GM12878 (cell line): ENCODE data around the gene FKBP14. TPM values are rescaled to one million over a fixed set of nuclear protein-coding genes. Genes with fewer than 3 reads are reported as not detected.

Experiments used
- ATAC-seq: fragments of 200-7000 bp; cut with Tn5 transposase; 3 replicates; pipeline ENCODE4 v1.9.1; 2020; ENCODE audit warnings: mild to moderate bottlenecking, moderate library complexity
- BruUV-seq: library from RNA; stranded (reverse); fragments of 400-500 nt; replicated peaks from 2 replicates; lab custom pipeline; 2021; lab: Mats Ljungman, UMichigan
- CTCF ChIA-PET: fragments of 300-600 bp; sonication (Branson Sonifier 250); formaldehyde crosslinking; extraction: SDS; loops from one replicate; lab custom pipeline; 2021; ENCODE audit warnings: inconsistent platforms; lab: Yijun Ruan, JAX
- POLR2A ChIA-PET: fragments of 350-600 bp; formaldehyde crosslinking; extraction: SDS; loops from one replicate; lab custom pipeline; 2021; ENCODE audit warnings: inconsistent platforms; lab: Charles Lee
- RAD21 ChIA-PET: fragments of 300-600 bp; sonication (Branson Sonifier 250); formaldehyde crosslinking; loops from one replicate; lab custom pipeline; 2023; ENCODE audit warnings: antibody characterized with exemption; ENCODE audit not compliant: unreplicated experiment; lab: Charles Lee
- SMC1A ChIA-PET: fragments of 300-600 bp; sonication (Branson Sonifier 250); formaldehyde crosslinking; loops from one replicate; lab custom pipeline; 2023; ENCODE audit not compliant: unreplicated experiment, uncharacterized antibody; lab: Charles Lee
- DNase-seq: peaks from one replicate; pipeline ENCODE4 v3.0.0-alpha.2; 2011; ENCODE audit warnings: low read depth, low spot score
- FAIRE-seq: peaks from 3 replicates; lab custom pipeline; 2011; peaks lifted over from hg19 to GRCh38; lab: Jason Lieb, UNC
- H2AFZ ChIP-seq: 2 replicates; pipeline ENCODE4 v1.6.0; 2011; ENCODE audit warnings: low read depth, low read length, control low read depth; ENCODE audit not compliant: control insufficient read depth
- H3K27ac ChIP-seq: 2 replicates; pipeline ENCODE4 v1.5.1; 2011; ENCODE audit warnings: control low read depth; ENCODE audit not compliant: control insufficient read depth, insufficient read depth
- H3K27me3 ChIP-seq, 2 experiments: replicated peaks in 1 of 2; 2 replicates each; pipeline versions ENCODE4 v1.6.0 to v1.6.1; 2011; ENCODE audit warnings: low read length in 1 of 2; ENCODE audit not compliant: control insufficient read depth in 2 of 2, insufficient read depth in 2 of 2
- H3K36me3 ChIP-seq, 2 experiments: 2 replicates each; pipeline ENCODE4 v1.5.1; 2011; ENCODE audit warnings: low read length in 1 of 2; ENCODE audit not compliant: control insufficient read depth in 2 of 2, insufficient read depth in 2 of 2
- H3K4me1 ChIP-seq: 2 replicates; pipeline ENCODE4 v1.6.1; 2011; ENCODE audit warnings: mild to moderate bottlenecking, low read length, moderate library complexity, mixed read lengths; ENCODE audit not compliant: control insufficient read depth, insufficient read depth
- H3K4me2 ChIP-seq: 2 replicates; pipeline ENCODE4 v1.6.0; 2011; ENCODE audit warnings: control low read depth; ENCODE audit not compliant: control insufficient read depth, insufficient read depth
- H3K4me3 ChIP-seq: fragments of 200-600 bp; sonication (generic); 2 replicates; pipeline ENCODE4 v1.5.1; 2016
- H3K79me2 ChIP-seq: 2 replicates; pipeline ENCODE4 v1.6.0; 2011; ENCODE audit warnings: low read length; ENCODE audit not compliant: control insufficient read depth, insufficient read depth
- H3K9ac ChIP-seq: 2 replicates; pipeline ENCODE4 v1.8.0; 2011; ENCODE audit warnings: low read length, control low read depth, mixed read lengths; ENCODE audit not compliant: control insufficient read depth, insufficient read depth
- H3K9me3 ChIP-seq: replicated peaks from 3 replicates; pipeline ENCODE4 v1.5.1; 2011; ENCODE audit warnings: mild to moderate bottlenecking, low read length; ENCODE audit not compliant: control insufficient read depth, insufficient read depth
- H4K20me1 ChIP-seq: 2 replicates; pipeline ENCODE4 v1.6.0; 2011; ENCODE audit not compliant: control insufficient read depth, insufficient read depth
- BCL11A ChIP-seq: IDR thresholded peaks from 2 replicates; pipeline ENCODE4 v1.6.1; 2011; ENCODE audit warnings: low read depth, low read length
- BMI1 ChIP-seq: fragments of 450-650 bp; IDR thresholded peaks from 2 replicates; pipeline ENCODE4 v1.6.1; 2016; ENCODE audit warnings: mild to moderate bottlenecking, moderate library complexity, borderline replicate concordance
- GATAD2B ChIP-seq: fragments of 450-650 bp; conservative IDR thresholded peaks from 2 replicates; pipeline ENCODE4 v1.6.1; 2017; ENCODE audit warnings: low read depth, mild to moderate bottlenecking, moderate library complexity
- MLLT1 ChIP-seq: fragments of 450-650 bp; IDR thresholded peaks from 2 replicates; pipeline ENCODE4 v1.6.1; 2016; ENCODE audit warnings: mild to moderate bottlenecking
- NR2F1 ChIP-seq: fragments of 450-650 bp; conservative IDR thresholded peaks from 2 replicates; pipeline ENCODE4 v1.6.1; 2017; ENCODE audit warnings: mild to moderate bottlenecking
- POU2F2 ChIP-seq: IDR thresholded peaks from 3 replicates; pipeline ENCODE4 v1.6.1; 2011; ENCODE audit warnings: low read depth, mild to moderate bottlenecking, low read length, borderline replicate concordance
- SMARCA5 ChIP-seq: fragments of 450-650 bp; IDR thresholded peaks from 2 replicates; pipeline ENCODE4 v1.6.1; 2017; ENCODE audit warnings: mild to moderate bottlenecking
- TBL1XR1 ChIP-seq: IDR thresholded peaks from 2 replicates; pipeline ENCODE4 v1.6.1; 2012; ENCODE audit warnings: low read depth, low read length, improper control_type of control experiment
- ZNF24 ChIP-seq: fragments of 450-650 bp; IDR thresholded peaks from 2 replicates; pipeline ENCODE4 v1.6.1; 2017; ENCODE audit warnings: antibody characterized with exemption, mild to moderate bottlenecking
- ZSCAN29 ChIP-seq: fragments of 450-650 bp; IDR thresholded peaks from 2 replicates; pipeline ENCODE4 v1.6.1; 2017; ENCODE audit warnings: mild to moderate bottlenecking, moderate library complexity
- WGBS: methylation state at CpG from one replicate; pipeline ENCODE4 v1.1.6; 2016; ENCODE audit warnings: low lambda C conversion rate; ENCODE audit not compliant: insufficient replicate concordance, insufficient coverage; ENCODE audit errors: missing lambda C conversion rate; 5-methylcytosine and 5-hydroxymethylcytosine counted together
- in situ Hi-C: fragments of 300-500 bp; cut with MboI; formaldehyde crosslinking; loops from 9 replicates; pipeline ENCODE4 v1.14.3; 2018; ENCODE audit warnings: mixed read lengths
- intact Hi-C: fragments of 100-400 bp; cut with micrococcal nuclease; formaldehyde crosslinking; loops from one replicate; pipeline ENCODE4 v1.14.2; 2022; ENCODE audit not compliant: unreplicated experiment
- polyA plus RNA-seq, 11 experiments: library from polyadenylated mRNA; depleted of rRNA in 4 of 11; unstranded in 6 of 11; stranded (reverse) in 5 of 11; fragments of >200 nt; fragmentation: Nextera tagmentation in 4 of 11; fragmentation: Illumina TruSeq in 1 of 11; extraction: Ambion mirVana in 4 of 11; extraction: Trizol in 1 of 11; gene quantifications; 1 replicate in 1 of 11; 2 replicates in 10 of 11; pipeline versions ENCODE4 v1.2.1 to v1.2.3, GENCODE V29; 2011 to 2016; ENCODE audit warnings: inconsistent platforms in 2 of 11, missing spikeins in 2 of 11, low read depth in 1 of 11
- total RNA-seq, 4 experiments: library from RNA; depleted of rRNA in 3 of 4; stranded (reverse); fragments of >200 nt in 3 of 4; fragmentation: Illumina TruSeq in 1 of 4; extraction: Trizol in 1 of 4; gene quantifications; 2 replicates each; pipeline versions ENCODE4 v1.2.1 to v1.2.3, GENCODE V29; 2013 to 2021
- TF ChIP-seq, protein P1 (sequence below): fragments of 450-650 bp; IDR thresholded peaks from 2 replicates; pipeline ENCODE4 v1.6.1; 2017; ENCODE audit warnings: low read depth, mild to moderate bottlenecking, moderate library complexity

The FKBP14 gene
- total and polyA plus RNA-seq, 10 of the 15 experiments (the other 5 are each of a cell fraction or from before 2014, with no cell fraction given), result 2.7 to 8.9 (median 5.6) TPM

- no peaks in the 10 kb centered on the region for H3K27me3 ChIP-seq
- DNase-seq (no peak), ATAC-seq (no peak), FAIRE-seq (no peak)
- H3K4me2 ChIP-seq, result peak overlapping the region; percentile 84
- H2AFZ ChIP-seq, result peak overlapping the region; percentile 70; the same call in 1 of the 2 replicates
- POLR2A ChIA-PET, result interaction anchor here (1.1 to 2.8 kb wide), 3 partner anchors 11 to 44 kb away, joined by 3 to 15 read pairs (median 8); partner anchors contain the start of gene FKBP14
- WGBS, result 4% methylated on average over 2 of the region's 2 CpGs
- RAD21 ChIA-PET, result interaction anchor here (1.1 to 1.7 kb wide), 4 partner anchors 10 to 75 kb away, joined by 3 to 7 read pairs (median 4); partner anchors contain the start of gene PLEKHA8
- intact Hi-C loops, result no loop called here
- H3K9ac ChIP-seq, result peak overlapping the region; percentile 89
- in situ Hi-C loops, result no loop called here
- CTCF ChIA-PET, result interaction anchor here (0.7 to 3.2 kb wide), 4 partner anchors 10 to 74 kb away, joined by 4 to 14 read pairs (median 6); no protein-coding TSS in a partner anchor
- peaks cover 9% of the 10 kb centered on the region; the same call in 1 of the 2 replicates for H3K4me1 ChIP-seq
- TF ChIP-seq ZNF24 (no peak), MLLT1 (peak; percentile 14; the same call in 1 of the 2 replicates)
- H3K27ac ChIP-seq, result peak overlapping the region; percentile 89
- no TSS peak for BruUV-seq
- SMC1A ChIA-PET, result interaction anchor here (1.1 to 2.4 kb wide), 5 partner anchors 9 to 42 kb away, joined by 3 to 9 read pairs (median 7); no protein-coding TSS in a partner anchor
- H3K79me2 ChIP-seq, result peaks cover 59% of the 10 kb centered on the region
- H3K36me3 ChIP-seq, result 0 out of 4 replicates have a peak, but pooled peaks cover 0 to 2% of the 10 kb centered on the region in 2 experiments
- no peaks in the 10 kb centered on the region for H4K20me1 ChIP-seq
- no peaks in the 10 kb centered on the region for H3K9me3 ChIP-seq
- peak overlapping the region; percentile 85 for H3K4me3 ChIP-seq
Observed at GRCh38 chr7:29987083-29987482, 39.4 kb downstream of the FKBP14 start.

- in situ Hi-C loops, result no loop called here
- no peak for ATAC-seq
- Histone ChIP-seq H3K79me2 (peaks cover 27% of the 10 kb centered on the region), H3K36me3 (peaks cover 0 to 2% of the 10 kb centered on the region in 2 experiments; a peak in 1 of 4 replicates)
- BruUV-seq, result no TSS peak
- intact Hi-C loops, result no loop called here
- TF ChIP-seq BMI1 (no peak), MLLT1 (no peak), NR2F1 (no peak), ZSCAN29 (no peak), SMARCA5 (no peak), POU2F2 (no peak), TBL1XR1 (no peak), BCL11A (no peak), GATAD2B (no peak)
- TF ChIP-seq, protein P1, sequence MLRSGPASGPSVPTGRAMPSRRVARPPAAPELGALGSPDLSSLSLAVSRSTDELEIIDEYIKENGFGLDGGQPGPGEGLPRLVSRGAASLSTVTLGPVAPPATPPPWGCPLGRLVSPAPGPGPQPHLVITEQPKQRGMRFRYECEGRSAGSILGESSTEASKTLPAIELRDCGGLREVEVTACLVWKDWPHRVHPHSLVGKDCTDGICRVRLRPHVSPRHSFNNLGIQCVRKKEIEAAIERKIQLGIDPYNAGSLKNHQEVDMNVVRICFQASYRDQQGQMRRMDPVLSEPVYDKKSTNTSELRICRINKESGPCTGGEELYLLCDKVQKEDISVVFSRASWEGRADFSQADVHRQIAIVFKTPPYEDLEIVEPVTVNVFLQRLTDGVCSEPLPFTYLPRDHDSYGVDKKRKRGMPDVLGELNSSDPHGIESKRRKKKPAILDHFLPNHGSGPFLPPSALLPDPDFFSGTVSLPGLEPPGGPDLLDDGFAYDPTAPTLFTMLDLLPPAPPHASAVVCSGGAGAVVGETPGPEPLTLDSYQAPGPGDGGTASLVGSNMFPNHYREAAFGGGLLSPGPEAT, result no peak
- TF ChIP-seq, all 136 proteins: peak for 0
- Histone ChIP-seq H3K27ac (no peak overlapping the region), H3K27me3 (no peaks in the 10 kb centered on the region), H3K4me1 (peaks cover 3% of the 10 kb centered on the region; the same call in 1 of the 2 replicates), H3K4me2 (no peak overlapping the region), H4K20me1 (no peaks in the 10 kb centered on the region), H3K9ac (no peak overlapping the region), H3K9me3 (no peaks in the 10 kb centered on the region), H3K4me3 (no peak overlapping the region), H2AFZ (no peak overlapping the region)
- ChIA-PET POLR2A (no interaction called here), CTCF (interaction anchor here (1.0 to 3.1 kb wide), 4 partner anchors 21 to 182 kb away, joined by 3 to 18 read pairs (median 6); no protein-coding TSS in a partner anchor), SMC1A (interaction anchor here (0.6 to 1.3 kb wide), 3 partner anchors 8 to 82 kb away, joined by 3 to 5 read pairs (median 3); no protein-coding TSS in a partner anchor), RAD21 (no interaction called here)
- FAIRE-seq (no peak), DNase-seq (no peak)
Observed at GRCh38 chr7:29980151-29980550, 46.4 kb downstream of the FKBP14 start.
